GM21360 (cell line): ENCODE results near the gene COPG2.
"Not testable (repeated sequence)": the region's sequence is repeated elsewhere in the genome, so short reads cannot be mapped to it uniquely, and the experiment has no call there.

Source experiments
- ATAC-seq: cut with Tn5 transposase; IDR thresholded peaks from one replicate; pipeline ENCODE4 v1.9.1; 2021; ENCODE audit warnings: mild to moderate bottlenecking, moderate library complexity; ENCODE audit not compliant: unreplicated experiment

COPG2 gene, protein sequence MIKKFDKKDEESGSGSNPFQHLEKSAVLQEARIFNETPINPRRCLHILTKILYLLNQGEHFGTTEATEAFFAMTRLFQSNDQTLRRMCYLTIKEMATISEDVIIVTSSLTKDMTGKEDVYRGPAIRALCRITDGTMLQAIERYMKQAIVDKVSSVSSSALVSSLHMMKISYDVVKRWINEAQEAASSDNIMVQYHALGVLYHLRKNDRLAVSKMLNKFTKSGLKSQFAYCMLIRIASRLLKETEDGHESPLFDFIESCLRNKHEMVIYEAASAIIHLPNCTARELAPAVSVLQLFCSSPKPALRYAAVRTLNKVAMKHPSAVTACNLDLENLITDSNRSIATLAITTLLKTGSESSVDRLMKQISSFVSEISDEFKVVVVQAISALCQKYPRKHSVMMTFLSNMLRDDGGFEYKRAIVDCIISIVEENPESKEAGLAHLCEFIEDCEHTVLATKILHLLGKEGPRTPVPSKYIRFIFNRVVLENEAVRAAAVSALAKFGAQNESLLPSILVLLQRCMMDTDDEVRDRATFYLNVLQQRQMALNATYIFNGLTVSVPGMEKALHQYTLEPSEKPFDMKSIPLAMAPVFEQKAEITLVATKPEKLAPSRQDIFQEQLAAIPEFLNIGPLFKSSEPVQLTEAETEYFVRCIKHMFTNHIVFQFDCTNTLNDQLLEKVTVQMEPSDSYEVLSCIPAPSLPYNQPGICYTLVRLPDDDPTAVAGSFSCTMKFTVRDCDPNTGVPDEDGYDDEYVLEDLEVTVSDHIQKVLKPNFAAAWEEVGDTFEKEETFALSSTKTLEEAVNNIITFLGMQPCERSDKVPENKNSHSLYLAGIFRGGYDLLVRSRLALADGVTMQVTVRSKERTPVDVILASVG

DNA sequence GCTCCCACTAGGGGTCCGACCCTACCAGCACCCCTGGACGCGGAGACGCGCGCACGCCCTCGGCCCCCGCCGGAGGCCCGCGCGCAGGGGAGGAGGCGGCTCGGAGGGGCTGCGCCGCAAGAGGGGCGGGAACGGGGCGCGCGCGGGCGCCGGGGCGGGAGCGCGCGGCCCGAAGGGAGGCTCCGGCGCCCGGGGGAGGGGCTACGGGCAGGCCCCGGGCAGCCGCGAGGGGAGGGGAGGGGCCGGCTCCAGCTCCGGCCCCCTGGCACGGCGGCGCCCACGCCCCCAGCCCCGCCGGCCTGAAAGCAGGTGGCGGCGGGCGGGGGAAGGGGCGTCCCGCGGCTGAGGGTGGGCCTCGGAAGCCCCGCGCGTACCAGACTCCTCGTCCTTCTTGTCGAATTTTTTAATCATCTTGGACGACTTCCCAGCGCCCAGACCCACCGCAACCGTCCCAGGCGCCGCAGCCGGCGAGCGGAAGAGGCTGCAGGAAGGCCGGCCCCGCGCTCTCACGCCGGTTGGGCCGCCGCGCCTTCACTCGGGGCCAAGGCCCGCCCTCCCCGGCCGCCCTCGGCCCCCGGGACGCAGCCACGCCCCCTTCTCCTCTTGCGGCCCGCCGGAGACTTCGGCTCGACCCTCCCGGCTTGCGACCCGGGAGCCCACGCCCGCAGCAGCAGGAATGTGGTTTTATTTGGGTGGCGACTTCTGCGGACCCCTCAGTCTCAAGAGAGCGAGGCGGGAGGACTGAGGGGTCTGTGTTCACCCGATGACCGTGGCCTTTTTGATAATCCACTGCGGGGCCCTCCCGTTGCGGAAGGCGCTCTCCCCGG is at the start of gene COPG2:
Gene COPG2 (minus strand): TSS at position 491 of the 827 bp plus-strand sequence. CDS start 80 bp downstream, at position 411.
- peak; percentile 87 for ATAC-seq

DNA sequence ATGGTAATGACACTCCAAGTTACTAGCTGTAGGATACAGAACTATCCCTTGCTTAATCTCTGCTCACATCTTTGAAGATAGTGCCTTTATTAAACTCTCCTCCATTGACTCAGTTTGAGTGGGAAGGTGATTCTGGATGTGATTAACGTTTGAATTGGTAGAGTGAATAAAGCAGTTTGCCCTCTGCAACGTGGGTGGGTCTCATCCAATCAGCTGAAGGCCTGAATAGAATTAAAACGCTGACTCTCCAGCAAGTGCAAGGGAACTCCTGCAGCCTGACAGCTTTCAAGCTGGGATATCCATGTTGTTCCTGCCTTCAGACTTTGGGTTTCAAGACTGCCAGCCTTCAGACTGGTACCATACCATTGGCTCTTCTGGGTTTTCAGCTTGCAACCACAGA is 43.9 kb upstream of the COPG2 start:
- no peak for ATAC-seq

DNA sequence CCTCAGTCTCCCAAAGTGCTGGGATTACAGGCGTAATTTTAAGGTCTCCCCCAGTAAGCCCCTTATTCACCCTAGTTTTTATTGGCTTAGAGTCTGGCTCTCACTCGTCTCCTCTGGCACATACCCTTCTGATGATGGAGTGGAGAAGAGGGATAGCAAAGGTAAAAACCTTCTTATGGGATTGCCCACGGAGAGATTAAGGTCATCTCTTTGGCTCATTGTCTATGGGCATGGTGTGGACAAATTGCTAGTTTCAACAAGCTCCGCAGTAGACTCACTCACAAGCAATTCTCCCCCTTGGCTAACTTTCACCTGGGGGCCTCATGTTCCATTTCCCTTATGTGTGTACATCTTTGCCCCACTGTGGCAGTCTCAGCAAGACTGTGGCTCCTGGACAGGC is 40.2 kb upstream of the COPG2 start:
- no peak for ATAC-seq

DNA sequence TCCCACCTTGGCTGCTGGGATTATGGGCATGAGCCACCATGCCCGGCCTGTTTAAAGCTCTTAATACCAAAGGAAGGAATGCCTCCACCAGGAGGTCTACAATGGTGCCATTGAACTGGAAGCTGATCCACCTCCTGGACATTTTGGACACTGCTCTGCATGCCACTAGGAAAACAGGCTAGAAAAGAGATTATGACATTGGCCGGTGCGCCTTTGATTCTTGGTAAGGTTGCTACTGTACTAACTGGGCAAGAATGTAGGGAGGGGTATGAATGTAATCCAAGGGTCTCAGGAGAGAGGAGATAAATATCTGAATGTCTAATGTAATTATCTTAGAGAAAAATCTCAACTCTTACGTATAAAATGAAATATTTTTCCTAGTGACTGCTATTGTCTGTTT is 39.5 kb upstream of the COPG2 start:
- no peak for ATAC-seq

DNA sequence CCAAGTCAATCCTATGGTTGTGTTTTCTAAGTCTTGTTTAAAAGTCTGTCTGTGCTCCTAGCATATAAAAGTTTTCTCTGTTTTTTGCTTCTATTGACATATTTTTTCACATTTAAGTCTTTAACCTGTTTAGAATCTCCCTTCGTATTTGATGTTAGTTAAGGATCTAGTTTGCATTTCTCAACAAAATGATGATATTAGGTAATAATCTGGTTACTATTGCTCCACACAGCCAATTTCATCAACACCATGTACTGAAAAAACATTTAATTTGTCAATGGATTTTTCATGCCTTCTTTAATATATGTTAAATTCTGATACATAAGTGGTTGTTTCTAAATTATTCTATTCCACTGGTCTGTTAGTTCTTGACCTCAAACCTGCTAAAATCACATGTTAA is 35.3 kb upstream of the COPG2 start:
- ATAC-seq: no peak

DNA sequence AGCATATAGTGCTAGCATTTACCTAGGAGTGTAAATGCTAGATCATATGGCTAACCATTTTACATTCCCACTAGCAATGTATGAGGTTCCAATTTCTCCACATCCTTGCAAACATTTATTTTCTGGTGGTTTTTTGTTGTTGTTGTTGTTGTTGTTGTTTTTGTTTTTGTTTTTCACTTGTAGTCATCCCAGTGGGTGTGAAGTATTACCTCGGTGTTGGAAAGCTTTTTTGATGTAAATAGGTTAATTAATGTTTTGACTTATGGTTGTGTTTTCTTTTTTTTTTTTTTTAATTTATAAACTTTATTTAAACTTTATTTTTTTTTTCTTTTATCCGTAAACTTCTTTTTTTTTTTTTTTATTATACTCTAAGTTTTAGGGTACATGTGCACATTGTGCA is 33.1 kb upstream of the COPG2 start:
- ATAC-seq: no peak

DNA sequence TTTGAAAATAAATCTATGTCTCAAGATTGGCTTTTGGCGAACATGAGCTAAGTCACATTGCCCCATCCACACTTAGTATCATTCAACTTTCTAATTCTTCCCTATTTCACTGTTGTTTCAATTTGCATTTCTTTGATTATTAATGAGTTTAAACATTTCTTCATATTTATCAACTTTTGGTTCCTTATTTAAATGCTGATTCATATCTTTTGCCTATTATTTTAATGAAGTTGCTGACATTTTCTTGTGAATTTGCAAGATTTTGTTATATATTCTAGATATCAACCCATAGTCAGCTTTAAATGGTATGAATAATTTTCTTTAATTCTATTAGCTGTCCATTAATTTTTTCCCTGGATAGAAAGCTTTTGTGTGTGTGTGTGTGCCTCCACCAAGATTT is 32.2 kb upstream of the COPG2 start:
- ATAC-seq: no peak

DNA sequence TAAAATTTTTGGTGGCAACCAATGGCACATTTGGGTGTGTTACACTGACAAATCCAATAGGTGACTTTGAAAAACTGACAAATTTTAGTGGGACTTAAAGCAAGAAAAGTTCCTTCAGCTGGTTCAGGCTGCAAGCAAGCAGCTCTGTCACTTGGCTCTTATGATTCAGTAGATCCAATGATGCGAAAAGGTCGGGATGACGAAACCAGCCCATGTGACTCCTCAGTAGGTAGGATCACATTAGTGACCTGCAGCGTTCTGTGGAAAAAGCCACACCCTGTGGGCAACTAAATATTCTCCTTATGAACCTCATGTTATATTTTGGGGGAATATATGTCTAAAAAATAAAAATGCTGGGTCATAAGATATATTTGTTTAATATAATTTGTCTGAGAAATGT is 31.1 kb upstream of the COPG2 start:
- ATAC-seq: no peak

DNA sequence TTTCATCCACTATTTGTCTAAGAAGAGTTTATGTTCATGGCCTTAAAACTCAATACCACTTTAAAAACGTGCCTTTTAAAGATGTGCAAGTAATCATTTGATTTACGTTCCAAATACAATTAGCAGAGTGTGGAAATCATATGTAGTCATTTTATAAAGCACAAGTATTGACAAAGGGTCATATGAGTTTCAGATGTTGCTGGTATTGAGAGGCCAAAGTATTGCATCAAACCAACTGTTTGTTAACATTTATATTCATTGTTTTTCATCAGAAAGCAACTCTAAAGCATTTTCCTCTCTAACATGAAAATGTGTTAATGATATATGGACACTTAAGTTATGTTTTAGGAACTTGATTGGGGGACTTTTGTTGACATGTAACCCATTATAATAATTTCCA is 29.3 kb upstream of the COPG2 start:
- no peak for ATAC-seq

DNA sequence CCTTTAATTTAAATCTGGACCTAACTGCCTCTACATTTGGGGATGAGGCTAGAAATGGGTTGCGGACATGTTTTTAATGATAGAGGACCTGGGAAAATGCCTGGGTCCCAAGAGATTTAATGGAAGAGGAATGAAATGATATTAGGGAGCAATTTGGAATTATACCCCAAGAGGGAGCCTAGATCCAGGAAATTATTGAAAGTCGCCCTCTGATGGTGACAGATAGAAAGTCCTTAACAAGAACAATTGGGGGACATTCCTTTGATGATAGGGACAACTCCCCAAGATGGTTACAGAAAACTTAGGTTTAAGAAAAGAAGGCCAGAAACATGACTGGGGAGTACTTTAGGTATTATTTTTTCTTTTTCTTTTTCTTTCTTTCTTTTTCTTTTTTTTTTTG is 27.3 kb upstream of the COPG2 start:
- ATAC-seq: no peak

DNA sequence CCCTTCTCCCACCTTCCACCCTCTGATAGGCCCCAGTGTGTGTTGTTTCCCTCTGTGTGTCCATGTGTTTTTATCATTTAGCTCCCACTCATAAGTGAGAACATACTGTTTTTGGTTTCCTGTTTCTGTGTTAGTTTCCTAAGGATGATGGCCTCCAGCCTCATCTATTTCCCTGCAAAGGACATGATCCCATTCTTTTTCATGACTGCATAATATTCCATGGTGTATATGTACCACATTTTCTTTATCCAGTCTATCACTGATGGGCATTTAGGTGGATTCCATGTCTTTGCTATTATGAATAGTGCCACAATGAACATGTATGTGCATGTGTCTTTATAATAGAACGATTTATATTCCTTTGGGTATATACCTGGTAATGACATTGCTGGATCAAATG is 23.8 kb upstream of the COPG2 start:
- not testable (repeated sequence) for ATAC-seq

DNA sequence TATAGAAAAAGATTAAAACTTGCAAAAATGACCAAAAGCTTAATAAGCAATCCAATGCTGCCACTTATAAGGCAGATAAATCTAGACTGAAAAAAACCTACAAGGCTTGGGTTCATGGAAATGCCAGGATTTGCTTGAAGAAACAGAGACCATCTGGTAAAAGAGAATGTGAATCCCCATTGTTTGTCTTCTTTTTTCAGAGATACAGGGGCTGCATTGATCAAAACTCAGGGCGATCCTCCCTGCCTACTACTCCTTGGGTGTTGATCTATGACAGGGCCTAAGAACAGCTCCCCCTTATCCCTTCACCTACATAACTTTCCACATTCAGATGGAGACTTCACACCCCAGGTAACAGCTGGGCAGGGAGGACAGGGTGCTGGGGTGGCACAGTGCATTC is 21.1 kb upstream of the COPG2 start:
- no peak for ATAC-seq

DNA sequence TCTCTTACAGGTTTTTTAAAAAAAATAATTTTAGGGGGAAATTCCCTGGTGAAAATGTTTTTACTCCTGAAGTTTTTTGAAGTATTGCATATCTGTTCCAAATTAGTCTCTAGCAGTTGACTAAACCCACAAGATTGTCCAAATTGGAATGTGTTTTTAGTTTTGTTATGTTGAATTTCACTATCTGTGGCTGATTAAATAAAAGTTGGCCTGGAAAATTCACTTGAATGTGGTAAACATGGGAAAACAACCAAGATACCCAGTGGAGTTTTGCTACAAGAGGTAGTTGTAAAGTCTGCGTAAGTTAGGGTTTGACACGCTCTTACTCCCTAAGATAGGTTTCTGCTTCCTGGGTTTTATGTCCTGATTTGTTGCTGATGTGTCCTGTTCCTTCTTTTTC is 14.5 kb upstream of the COPG2 start:
- ATAC-seq: no peak

DNA sequence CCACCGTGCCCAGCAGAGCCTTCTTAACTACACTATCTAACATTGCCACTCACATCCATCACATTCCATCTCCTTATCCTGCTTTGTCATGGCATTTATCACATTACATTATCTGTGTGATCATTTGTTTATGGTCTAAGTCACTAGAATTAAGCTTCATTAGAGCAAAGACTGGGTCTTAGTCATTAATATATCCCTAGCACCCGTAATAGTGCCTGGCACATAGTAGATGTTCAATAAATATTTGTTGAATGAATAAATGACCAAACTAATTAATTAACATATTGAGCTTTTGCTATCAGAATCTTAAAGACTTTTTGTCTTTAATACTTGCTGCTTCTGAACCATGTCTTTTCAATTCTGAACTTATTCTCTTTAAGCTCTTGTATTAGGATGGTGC is 5.9 kb upstream of the COPG2 start:
- ATAC-seq: no peak

DNA sequence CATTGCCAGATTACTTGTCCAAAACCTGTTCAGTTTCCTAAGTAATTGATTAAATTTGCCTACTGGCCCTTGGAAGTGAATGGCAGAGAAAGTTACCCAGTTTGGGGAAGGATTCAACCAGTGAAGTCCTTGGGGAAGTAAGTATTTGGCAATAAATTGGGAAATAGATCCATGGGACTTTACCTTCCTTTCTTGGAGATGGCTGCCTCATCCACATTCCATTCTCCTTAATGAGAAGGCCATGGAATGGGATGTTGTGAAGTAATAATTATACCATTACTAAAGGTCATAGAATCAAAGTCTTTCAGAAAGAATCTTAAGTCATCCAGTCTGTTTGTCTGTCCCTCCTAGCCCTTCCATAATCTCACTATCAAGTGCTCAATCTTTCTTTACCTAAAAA is 4.5 kb upstream of the COPG2 start:
- ATAC-seq: no peak

DNA sequence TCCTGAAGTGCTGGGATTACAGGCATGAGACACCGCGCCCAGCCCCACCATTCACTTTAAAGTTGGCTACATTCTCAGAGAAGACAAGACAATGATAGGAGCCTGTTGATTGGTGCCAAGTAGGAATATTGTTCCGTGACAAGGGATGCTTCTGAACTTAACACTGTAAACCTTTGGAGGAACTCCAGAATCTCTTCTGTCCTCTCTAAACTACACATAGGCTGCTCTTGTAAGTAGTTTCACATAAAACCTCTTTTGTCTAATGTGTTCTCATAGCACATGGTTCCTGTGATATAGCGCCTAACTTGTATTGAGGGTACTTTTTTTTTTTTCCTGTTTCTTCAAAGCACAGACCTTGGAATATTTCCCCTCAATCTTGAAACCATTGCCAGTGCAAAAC is 3.6 kb upstream of the COPG2 start:
- no peak for ATAC-seq

DNA sequence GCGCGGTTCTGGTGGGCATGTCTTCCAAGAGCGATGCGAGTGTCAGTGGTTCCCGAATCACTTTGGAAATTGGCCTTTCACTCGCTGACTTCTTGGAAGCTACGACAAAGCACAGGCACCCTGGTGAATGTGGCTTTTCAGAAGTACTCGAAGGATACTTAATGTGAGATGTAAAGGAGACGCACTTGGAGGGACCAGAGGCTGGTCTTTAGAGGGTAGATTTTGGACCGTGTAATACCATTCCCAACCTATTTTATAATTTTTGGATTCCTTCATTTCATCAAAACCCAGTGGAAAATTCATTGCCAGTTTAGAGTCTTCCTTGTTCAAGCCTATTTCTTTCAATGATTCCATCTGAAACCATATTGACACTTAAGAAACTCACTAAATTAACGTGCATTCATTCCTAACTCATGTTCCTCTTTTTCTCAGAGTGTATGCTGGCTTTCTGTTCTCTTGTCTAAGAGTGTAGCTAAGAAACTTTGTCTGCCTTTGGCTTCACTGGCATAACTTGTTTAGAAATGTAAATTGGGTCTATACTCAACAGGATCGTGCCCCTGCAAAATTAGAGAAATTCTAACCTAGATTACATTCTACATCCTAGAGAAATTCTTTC is 645 bp upstream of the COPG2 start:
- ATAC-seq: no peak

DNA sequence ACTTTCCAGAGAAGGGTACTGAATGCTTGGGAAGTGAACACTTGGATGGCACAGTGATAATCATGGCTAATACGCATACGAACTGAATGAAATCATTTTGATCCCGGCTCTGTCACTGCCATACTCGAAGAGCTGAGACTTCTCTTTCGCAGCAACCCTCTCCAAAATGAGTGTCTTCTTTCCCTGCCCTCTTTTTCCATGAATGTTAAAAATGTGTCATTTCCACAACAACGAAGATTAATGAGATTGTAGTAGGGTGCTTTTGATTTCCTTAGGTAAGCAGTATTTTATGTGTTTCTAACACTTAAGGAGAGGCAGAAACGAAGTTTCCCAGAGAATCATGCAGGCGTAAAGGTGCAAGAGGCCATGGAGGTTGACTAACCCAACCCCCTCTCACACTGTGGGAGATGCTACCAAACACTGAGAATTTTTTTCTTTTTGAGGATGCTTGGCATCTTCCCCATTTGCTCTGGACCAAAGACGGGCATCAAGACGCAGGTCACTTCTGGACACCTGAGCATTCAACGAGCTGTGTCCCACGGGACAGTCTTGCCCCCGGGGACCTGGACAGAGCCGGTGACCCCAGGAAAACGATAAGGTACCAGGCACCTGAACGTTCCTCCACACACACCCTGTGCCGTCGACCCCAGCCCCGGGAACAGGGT is 823 bp downstream of the COPG2 start:
- ATAC-seq: no peak

DNA sequence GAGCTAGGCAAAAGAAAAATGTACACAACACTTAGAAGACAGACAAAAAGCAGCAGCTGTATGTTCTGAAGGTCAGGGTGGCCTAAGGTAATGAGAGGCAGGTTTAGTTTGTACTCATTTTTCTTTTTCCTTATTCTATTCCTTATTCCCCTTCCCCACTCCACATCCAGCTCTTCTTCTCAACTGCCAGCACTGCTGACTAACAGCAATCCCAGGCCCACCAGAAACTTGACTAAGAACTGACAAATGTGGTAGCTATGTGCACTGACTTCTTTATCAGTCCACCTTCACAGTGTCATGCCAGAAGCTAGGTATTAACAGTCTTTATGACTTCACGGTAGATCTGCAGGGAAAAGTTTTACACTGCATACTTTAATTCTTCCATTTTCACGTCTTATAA is 6.1 kb downstream of the COPG2 start:
- no peak for ATAC-seq

DNA sequence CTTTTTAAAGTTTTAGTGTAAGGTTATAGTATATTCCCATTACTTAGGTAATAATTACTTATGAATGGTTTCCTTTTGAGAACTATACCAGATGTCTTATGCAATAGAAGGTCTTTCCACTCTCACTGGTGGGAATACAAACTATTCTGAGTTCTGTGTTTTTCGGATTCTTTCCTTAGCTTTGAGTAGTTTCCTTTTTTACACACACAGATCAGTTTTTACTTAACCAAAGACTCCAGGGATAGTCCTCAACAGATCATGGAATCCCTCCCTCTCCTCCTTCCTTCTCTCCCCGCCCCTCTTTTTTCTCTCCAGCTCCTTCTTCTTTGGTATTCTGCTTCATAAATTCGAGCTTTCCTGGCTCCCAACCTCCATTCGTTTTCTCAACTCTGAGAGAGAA is 13.3 kb downstream of the COPG2 start:
- ATAC-seq: no peak
